H1 (cell line): ENCODE results near the gene BCAS3. TPM values are rescaled to one million over a fixed set of nuclear protein-coding genes. Genes with fewer than 3 reads are reported as not detected.

ENCODE experiments used
- CBX5 ChIP-seq: fragments of 300-800, 300-1000 bp; sonication (generic); IDR thresholded peaks from 2 replicates; pipeline ENCODE4 v1.7.1; 2016; ENCODE audit warnings: antibody characterized with exemption, low read length, low read depth
- E2F6 ChIP-seq: IDR thresholded peaks from 2 replicates; pipeline ENCODE4 v1.6.1; 2012; ENCODE audit warnings: inconsistent platforms
- KDM4A ChIP-seq: IDR thresholded peaks from one replicate; pipeline ENCODE4 v1.7.1; 2012; ENCODE audit warnings: low read depth, mild to moderate bottlenecking, moderate library complexity, low read length, inconsistent platforms; ENCODE audit not compliant: severe bottlenecking
- NANOG ChIP-seq: IDR thresholded peaks from 2 replicates; pipeline ENCODE4 v1.6.1; 2011; ENCODE audit warnings: low read length, low read depth, mild to moderate bottlenecking, inconsistent platforms; ENCODE audit not compliant: insufficient read depth, poor library complexity, severe bottlenecking
- RNF2 ChIP-seq: fragments of 200-900, 300-1000 bp; sonication (generic); IDR thresholded peaks from 2 replicates; pipeline ENCODE4 v1.7.1; 2016; ENCODE audit warnings: borderline replicate concordance, low read depth, mild to moderate bottlenecking, antibody characterized with exemption, low read length; ENCODE audit not compliant: poor library complexity, severe bottlenecking; ENCODE audit errors: missing control alignments
- RXRA ChIP-seq: IDR thresholded peaks from 2 replicates; pipeline ENCODE4 v1.6.1; 2011; ENCODE audit warnings: low read depth, mild to moderate bottlenecking, low read length, moderate library complexity; ENCODE audit not compliant: insufficient read depth
- SUZ12 ChIP-seq: fragments of 200-600 bp; sonication (generic); IDR thresholded peaks from 2 replicates; pipeline ENCODE4 v1.6.1; 2012; ENCODE audit warnings: mild to moderate bottlenecking, inconsistent platforms, low read length, moderate library complexity, mixed read lengths
- TAF1 ChIP-seq: IDR thresholded peaks from 2 replicates; pipeline ENCODE4 v1.6.1; 2011; ENCODE audit warnings: mild to moderate bottlenecking, low read depth, low read length
- polyA plus RNA-seq, 7 experiments: library from polyadenylated mRNA; depleted of rRNA in 3 of 7; stranded (reverse) in 5 of 7; unstranded in 2 of 7; fragments of >200 nt in 5 of 7; fragments of 200-250 nt in 2 of 7; gene quantifications; 1 replicate in 5 of 7; 2 replicates in 1 of 7; 4 replicates in 1 of 7; pipeline versions ENCODE4 v1.2.1 to v1.2.3, GENCODE V29; 2011 to 2013; ENCODE audit warnings: missing spikeins in 2 of 7, mixed read lengths in 2 of 7
- total RNA-seq: library from RNA; stranded (reverse); fragmentation: NEBNext Ultra II Directional; extraction: Animal tissue kit (Norgen Biotek cat#: 25700); gene quantifications from 2 replicates; pipeline ENCODE4 v1.2.1, GENCODE V29; 2021
- TF ChIP-seq, protein P1 (sequence below): fragments of 300-600 bp; sonication (generic); IDR thresholded peaks from 2 replicates; pipeline ENCODE4 v1.7.1; 2012; ENCODE audit warnings: low read length, moderate library complexity, mild to moderate bottlenecking, inconsistent platforms; ENCODE audit not compliant: insufficient replicate concordance
- TF ChIP-seq, protein P2 (sequence below): IDR thresholded peaks from 2 replicates; pipeline ENCODE4 v1.6.1; 2011; ENCODE audit warnings: low read depth, mild to moderate bottlenecking, low read length; ENCODE audit not compliant: insufficient read depth

BCAS3 gene
- total and polyA plus RNA-seq, 2 of the 8 experiments (the other 6 are each of a cell fraction or from before 2014, with no cell fraction given) = 9.9 to 13.3 TPM

DNA sequence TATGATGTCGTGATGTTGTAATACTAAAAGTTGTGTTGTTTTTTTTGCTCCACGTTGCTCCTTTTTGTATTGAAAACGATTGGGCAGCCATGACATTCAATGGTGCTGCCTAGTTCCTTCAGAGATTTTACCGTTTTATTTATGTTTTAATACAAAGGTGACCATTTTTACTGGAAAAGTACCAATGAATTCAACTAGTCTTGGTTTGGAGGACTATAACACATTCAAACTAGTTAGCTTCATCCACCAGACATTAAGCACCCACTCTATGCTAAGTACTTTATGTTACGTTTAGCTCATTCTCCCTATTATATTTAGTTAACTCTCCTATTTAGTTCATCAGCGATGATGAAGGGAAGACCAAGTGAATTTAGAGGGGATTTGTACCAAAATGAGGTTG lies 605.4 kb downstream of the BCAS3 start (continued):
- TF ChIP-seq, protein P1, sequence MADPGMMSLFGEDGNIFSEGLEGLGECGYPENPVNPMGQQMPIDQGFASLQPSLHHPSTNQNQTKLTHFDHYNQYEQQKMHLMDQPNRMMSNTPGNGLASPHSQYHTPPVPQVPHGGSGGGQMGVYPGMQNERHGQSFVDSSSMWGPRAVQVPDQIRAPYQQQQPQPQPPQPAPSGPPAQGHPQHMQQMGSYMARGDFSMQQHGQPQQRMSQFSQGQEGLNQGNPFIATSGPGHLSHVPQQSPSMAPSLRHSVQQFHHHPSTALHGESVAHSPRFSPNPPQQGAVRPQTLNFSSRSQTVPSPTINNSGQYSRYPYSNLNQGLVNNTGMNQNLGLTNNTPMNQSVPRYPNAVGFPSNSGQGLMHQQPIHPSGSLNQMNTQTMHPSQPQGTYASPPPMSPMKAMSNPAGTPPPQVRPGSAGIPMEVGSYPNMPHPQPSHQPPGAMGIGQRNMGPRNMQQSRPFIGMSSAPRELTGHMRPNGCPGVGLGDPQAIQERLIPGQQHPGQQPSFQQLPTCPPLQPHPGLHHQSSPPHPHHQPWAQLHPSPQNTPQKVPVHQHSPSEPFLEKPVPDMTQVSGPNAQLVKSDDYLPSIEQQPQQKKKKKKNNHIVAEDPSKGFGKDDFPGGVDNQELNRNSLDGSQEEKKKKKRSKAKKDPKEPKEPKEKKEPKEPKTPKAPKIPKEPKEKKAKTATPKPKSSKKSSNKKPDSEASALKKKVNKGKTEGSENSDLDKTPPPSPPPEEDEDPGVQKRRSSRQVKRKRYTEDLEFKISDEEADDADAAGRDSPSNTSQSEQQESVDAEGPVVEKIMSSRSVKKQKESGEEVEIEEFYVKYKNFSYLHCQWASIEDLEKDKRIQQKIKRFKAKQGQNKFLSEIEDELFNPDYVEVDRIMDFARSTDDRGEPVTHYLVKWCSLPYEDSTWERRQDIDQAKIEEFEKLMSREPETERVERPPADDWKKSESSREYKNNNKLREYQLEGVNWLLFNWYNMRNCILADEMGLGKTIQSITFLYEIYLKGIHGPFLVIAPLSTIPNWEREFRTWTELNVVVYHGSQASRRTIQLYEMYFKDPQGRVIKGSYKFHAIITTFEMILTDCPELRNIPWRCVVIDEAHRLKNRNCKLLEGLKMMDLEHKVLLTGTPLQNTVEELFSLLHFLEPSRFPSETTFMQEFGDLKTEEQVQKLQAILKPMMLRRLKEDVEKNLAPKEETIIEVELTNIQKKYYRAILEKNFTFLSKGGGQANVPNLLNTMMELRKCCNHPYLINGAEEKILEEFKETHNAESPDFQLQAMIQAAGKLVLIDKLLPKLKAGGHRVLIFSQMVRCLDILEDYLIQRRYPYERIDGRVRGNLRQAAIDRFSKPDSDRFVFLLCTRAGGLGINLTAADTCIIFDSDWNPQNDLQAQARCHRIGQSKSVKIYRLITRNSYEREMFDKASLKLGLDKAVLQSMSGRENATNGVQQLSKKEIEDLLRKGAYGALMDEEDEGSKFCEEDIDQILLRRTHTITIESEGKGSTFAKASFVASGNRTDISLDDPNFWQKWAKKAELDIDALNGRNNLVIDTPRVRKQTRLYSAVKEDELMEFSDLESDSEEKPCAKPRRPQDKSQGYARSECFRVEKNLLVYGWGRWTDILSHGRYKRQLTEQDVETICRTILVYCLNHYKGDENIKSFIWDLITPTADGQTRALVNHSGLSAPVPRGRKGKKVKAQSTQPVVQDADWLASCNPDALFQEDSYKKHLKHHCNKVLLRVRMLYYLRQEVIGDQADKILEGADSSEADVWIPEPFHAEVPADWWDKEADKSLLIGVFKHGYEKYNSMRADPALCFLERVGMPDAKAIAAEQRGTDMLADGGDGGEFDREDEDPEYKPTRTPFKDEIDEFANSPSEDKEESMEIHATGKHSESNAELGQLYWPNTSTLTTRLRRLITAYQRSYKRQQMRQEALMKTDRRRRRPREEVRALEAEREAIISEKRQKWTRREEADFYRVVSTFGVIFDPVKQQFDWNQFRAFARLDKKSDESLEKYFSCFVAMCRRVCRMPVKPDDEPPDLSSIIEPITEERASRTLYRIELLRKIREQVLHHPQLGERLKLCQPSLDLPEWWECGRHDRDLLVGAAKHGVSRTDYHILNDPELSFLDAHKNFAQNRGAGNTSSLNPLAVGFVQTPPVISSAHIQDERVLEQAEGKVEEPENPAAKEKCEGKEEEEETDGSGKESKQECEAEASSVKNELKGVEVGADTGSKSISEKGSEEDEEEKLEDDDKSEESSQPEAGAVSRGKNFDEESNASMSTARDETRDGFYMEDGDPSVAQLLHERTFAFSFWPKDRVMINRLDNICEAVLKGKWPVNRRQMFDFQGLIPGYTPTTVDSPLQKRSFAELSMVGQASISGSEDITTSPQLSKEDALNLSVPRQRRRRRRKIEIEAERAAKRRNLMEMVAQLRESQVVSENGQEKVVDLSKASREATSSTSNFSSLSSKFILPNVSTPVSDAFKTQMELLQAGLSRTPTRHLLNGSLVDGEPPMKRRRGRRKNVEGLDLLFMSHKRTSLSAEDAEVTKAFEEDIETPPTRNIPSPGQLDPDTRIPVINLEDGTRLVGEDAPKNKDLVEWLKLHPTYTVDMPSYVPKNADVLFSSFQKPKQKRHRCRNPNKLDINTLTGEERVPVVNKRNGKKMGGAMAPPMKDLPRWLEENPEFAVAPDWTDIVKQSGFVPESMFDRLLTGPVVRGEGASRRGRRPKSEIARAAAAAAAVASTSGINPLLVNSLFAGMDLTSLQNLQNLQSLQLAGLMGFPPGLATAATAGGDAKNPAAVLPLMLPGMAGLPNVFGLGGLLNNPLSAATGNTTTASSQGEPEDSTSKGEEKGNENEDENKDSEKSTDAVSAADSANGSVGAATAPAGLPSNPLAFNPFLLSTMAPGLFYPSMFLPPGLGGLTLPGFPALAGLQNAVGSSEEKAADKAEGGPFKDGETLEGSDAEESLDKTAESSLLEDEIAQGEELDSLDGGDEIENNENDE = no peak
- TF ChIP-seq KDM4A = no peak
- TF ChIP-seq, protein P2, sequence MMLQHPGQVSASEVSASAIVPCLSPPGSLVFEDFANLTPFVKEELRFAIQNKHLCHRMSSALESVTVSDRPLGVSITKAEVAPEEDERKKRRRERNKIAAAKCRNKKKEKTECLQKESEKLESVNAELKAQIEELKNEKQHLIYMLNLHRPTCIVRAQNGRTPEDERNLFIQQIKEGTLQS = no peak
- TF ChIP-seq RXRA = no peak
- TF ChIP-seq SUZ12 = no peak
- no peak for TF ChIP-seq RNF2
- TF ChIP-seq E2F6 = no peak
- TF ChIP-seq NANOG = no peak
- no peak for TF ChIP-seq CBX5
- no peak for TF ChIP-seq TAF1
